ENCODE results near the gene LOXL4.

The LOXL4 gene

GRCh38 chr10:98295907-98296306 is 27.9 kb upstream of the LOXL4 start:
- peak; percentile 77 for DNase-seq (ENCODE audit: low read depth)
- TF ChIP-seq, protein P1, sequence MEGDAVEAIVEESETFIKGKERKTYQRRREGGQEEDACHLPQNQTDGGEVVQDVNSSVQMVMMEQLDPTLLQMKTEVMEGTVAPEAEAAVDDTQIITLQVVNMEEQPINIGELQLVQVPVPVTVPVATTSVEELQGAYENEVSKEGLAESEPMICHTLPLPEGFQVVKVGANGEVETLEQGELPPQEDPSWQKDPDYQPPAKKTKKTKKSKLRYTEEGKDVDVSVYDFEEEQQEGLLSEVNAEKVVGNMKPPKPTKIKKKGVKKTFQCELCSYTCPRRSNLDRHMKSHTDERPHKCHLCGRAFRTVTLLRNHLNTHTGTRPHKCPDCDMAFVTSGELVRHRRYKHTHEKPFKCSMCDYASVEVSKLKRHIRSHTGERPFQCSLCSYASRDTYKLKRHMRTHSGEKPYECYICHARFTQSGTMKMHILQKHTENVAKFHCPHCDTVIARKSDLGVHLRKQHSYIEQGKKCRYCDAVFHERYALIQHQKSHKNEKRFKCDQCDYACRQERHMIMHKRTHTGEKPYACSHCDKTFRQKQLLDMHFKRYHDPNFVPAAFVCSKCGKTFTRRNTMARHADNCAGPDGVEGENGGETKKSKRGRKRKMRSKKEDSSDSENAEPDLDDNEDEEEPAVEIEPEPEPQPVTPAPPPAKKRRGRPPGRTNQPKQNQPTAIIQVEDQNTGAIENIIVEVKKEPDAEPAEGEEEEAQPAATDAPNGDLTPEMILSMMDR (conservative IDR thresholded peaks at IDR 0.05; ENCODE audit: low read depth, low read length), result no peak
- H3K4me3 ChIP-seq (ENCODE audit: low read depth, low read length), result no peak overlapping the region

DNA sequence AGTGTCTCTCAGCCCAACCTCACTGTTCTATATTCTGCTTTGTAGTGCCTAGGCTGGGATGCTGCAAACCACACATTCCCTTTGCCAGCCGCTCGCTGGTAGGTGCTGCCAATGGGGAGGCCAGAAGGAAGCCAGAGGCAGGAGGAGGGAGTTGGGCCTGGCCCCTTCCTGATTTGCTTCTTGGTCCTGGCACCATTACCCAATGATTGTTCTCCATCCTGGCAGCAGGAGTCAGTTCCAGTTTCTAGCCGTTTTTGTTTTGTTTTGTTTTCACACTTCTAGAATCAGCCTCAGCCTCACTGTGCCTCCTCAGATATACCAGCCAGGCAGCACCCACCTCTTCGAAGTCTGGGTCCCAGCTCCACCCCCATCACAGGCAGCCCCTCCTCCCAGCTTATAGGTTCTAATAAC is 27.4 kb upstream of the LOXL4 start:
- TF ChIP-seq, protein P1 (conservative IDR thresholded peaks at IDR 0.05; ENCODE audit: low read depth, low read length), result no peak
- no peak overlapping the region for H3K4me3 ChIP-seq (ENCODE audit: low read depth, low read length)
- DNase-seq (ENCODE audit: low read depth), result no peak

- TF ChIP-seq, protein P1 (conservative IDR thresholded peaks at IDR 0.05; ENCODE audit: low read depth, low read length), result no peak
- DNase-seq (ENCODE audit: low read depth), result no peak
- H3K4me3 ChIP-seq (ENCODE audit: low read depth, low read length), result no peak overlapping the region
These were observed 26.3 kb upstream of the LOXL4 start for GRCh38 chr10:98294270-98294627.

GRCh38 chr10:98293550-98294269 is 25.7 kb upstream of the LOXL4 start:
- TF ChIP-seq, protein P1 (conservative IDR thresholded peaks at IDR 0.05; ENCODE audit: low read depth, low read length), result no peak

GRCh38 chr10:98292971-98293370 is 25.0 kb upstream of the LOXL4 start:
- H3K4me3 ChIP-seq (ENCODE audit: low read depth, low read length), result no peak overlapping the region
- TF ChIP-seq, protein P1 (conservative IDR thresholded peaks at IDR 0.05; ENCODE audit: low read depth, low read length), result no peak
- DNase-seq (ENCODE audit: low read depth), result no peak

More at GRCh38 chr10:98293550-98294269, 25.7 kb upstream of the LOXL4 start:
- peak; percentile 79 for DNase-seq (ENCODE audit: low read depth)
- H3K4me3 ChIP-seq (ENCODE audit: low read depth, low read length), result no peak overlapping the region

DNA sequence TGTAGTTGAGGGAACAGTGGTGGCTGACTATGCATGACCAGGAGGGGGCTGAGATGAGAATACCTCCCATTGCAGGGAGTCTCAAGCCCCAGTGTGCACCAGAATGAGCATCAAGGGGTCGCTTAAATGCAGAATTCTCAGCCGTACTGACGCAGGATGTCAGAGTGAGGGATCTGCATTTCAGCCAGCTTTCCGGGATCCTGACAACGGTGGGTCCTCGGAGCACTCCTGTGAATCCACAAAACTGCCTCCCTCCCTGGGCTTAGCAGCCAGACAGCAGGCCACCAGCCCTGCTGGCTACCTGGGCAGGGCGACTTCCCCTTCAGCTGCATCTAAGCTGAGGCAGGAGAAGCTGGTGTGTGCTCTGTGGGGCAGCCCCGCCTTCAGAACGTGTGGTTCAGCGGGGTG is 21.8 kb upstream of the LOXL4 start:
- TF ChIP-seq, protein P1 (conservative IDR thresholded peaks at IDR 0.05; ENCODE audit: low read depth, low read length), result no peak

GRCh38 chr10:98287321-98287720 is 19.3 kb upstream of the LOXL4 start:
- DNase-seq (ENCODE audit: low read depth), result no peak
- H3K4me3 ChIP-seq (ENCODE audit: low read depth, low read length), result no peak overlapping the region
- TF ChIP-seq, protein P1 (conservative IDR thresholded peaks at IDR 0.05; ENCODE audit: low read depth, low read length), result no peak

More for the DNA sequence above, 21.8 kb upstream of the LOXL4 start:
- no peak overlapping the region for H3K4me3 ChIP-seq (ENCODE audit: low read depth, low read length)
- DNase-seq (ENCODE audit: low read depth), result no peak

All from choroid plexus epithelial cell (primary cell).